Activated CD8-positive, alpha-beta memory T cell treated with anti-CD3 and anti-CD28 coated beads for 48 hours (primary cell): Measurements from ENCODE around the gene ZWILCH.
"Not testable (repeated sequence)": the region's sequence is repeated elsewhere in the genome, so short reads cannot be mapped to it uniquely, and the experiment has no call there.

Source experiments
- DNase-seq, 3 experiments: peaks; one replicate each; pipeline ENCODE4 v3.0.0-alpha.2; 2020; ENCODE audit warnings: low read depth in 2 of 3, low spot score in 2 of 3

ZWILCH gene

GRCh38 chr15:66578286-66578875, 73.3 kb downstream of the ZWILCH start:
- DNase-seq, result no peak

- no peak for DNase-seq
These were observed 75.5 kb downstream of the ZWILCH start for GRCh38 chr15:66580643-66581042.

GRCh38 chr15:66581972-66582537, 76.9 kb downstream of the ZWILCH start:
- DNase-seq, result no peak

GRCh38 chr15:66586155-66586976, 81.2 kb downstream of the ZWILCH start:
- DNase-seq, result no peak

- no peak for DNase-seq
These were observed 81.9 kb downstream of the ZWILCH start for GRCh38 chr15:66587020-66587419.

- DNase-seq, result no peak
These were observed 82.6 kb downstream of the ZWILCH start for GRCh38 chr15:66587749-66588148.

- DNase-seq, result no peak
These were observed 83.4 kb downstream of the ZWILCH start for GRCh38 chr15:66588537-66588936.

- DNase-seq, result no peak
These were observed 83.8 kb downstream of the ZWILCH start for GRCh38 chr15:66588971-66589370.

- not testable (repeated sequence) for DNase-seq
These were observed 84.3 kb downstream of the ZWILCH start for GRCh38 chr15:66589429-66589828.

GRCh38 chr15:66590435-66590834, 85.3 kb downstream of the ZWILCH start:
- no peak for DNase-seq

- DNase-seq, result no peak
These were observed 86.3 kb downstream of the ZWILCH start for GRCh38 chr15:66591322-66591862.

- no peak for DNase-seq
These were observed 87.5 kb downstream of the ZWILCH start for GRCh38 chr15:66592505-66593218.

GRCh38 chr15:66593219-66593780, 88.2 kb downstream of the ZWILCH start:
- DNase-seq, result no peak

GRCh38 chr15:66594344-66594743, 89.2 kb downstream of the ZWILCH start:
- no peak for DNase-seq

GRCh38 chr15:66594836-66595235, 89.7 kb downstream of the ZWILCH start:
- no peak for DNase-seq

- DNase-seq, result no peak
These were observed 90.2 kb downstream of the ZWILCH start for GRCh38 chr15:66595332-66595731.

- DNase-seq, result no peak
These were observed 90.9 kb downstream of the ZWILCH start for GRCh38 chr15:66595931-66596545.

- DNase-seq, result no peak
These were observed 93.1 kb downstream of the ZWILCH start for GRCh38 chr15:66598095-66598815.
